ENCODE measurements around the gene CELF3. TPM values are rescaled to one million over a fixed set of nuclear protein-coding genes. Genes with fewer than 3 reads are reported as not detected.

Gene CELF3
- polyA plus RNA-seq, 12 donors: 0.24 to 22.4 (median 0.75) TPM; not detected in 1

DNA sequence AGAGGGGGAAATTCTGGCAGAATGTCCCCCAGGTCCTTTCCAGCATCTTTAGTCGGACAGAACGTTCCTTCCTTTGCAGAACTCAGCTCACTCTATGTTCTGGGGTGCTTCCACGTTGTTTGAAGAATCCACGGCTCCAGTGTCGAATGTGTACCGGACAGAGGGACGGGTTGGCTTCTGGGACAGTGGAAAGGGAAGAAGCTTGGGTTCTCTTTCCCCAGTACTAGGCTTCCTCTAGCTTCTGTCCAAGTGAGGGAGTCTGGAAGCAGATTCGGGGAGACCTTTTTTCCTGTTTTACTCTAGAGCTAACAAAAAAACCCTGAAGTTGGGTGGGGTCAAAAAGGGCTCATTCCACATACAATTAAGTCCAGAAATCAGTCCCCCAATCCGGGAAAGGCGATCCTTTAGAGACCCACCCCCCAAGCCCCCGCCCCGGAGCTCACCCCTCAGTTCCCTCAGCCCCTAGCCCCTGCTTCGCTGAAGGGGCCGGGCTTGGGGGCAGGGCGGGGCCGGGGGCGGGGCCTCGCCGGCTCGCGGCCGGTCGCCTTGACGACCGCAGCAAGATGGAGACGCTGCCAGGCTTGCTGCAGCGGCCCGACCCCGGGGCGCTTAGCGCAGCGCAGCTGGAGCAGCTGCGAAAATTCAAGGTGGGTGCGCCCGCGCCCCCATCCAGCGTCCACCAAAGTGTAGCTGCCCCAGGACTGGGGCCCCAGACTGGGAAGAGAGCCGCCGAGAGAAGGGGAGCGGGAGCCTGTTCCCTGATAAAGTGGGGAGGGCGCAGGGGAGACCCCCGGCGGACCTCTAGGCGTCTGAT is 4.6 kb upstream of the CELF3 start, which contains the start of gene RIIAD1:
RIIAD1 (plus strand) TSS at position 549 of the 814 bp plus-strand sequence; CDS start at position 564, 15 bp downstream.
- DNase-seq: no peak

- DNase-seq: no peak
Observed at GRCh38 chr1:151720554-151720953, 4.0 kb upstream of the CELF3 start.

DNA sequence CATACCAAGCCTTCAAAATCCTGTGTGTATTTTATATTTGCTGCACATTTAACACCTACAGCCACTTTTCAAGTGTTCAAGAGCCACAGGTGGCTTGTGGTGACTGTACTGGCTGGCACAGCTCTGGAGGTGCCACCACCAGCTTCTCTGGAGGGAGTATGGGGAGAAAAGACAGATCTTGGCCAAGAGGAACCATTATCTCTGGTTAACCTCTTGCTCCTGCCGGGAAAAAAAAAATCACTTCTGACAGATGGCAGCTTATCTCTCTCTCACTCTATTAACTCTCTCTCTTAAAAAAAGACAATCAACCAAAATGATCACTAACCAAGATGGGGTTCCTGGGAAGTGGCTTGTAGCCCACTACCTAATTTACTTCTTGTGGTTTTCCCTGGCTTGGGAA is 3.5 kb upstream of the CELF3 start:
- no peak for DNase-seq

DNA sequence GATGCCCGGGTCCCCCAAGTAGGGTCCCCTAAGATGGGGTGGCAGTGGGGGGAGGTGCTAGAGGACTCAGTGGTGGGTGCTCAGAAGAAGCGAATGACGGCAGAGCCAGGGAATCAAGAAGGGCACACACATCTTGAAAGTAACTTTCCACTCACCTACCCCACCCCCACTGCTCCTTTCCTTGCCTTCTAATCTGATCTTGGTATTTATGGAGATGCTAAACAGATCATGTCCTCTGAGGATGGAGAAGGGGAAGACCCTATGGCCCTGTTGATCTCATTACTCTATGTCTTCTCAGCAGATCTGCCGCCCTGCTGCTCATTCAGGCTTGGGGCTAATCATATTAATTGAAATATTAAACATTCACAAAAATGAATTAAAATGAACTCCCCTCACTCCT is 2.1 kb upstream of the CELF3 start:
- no peak for DNase-seq

DNA sequence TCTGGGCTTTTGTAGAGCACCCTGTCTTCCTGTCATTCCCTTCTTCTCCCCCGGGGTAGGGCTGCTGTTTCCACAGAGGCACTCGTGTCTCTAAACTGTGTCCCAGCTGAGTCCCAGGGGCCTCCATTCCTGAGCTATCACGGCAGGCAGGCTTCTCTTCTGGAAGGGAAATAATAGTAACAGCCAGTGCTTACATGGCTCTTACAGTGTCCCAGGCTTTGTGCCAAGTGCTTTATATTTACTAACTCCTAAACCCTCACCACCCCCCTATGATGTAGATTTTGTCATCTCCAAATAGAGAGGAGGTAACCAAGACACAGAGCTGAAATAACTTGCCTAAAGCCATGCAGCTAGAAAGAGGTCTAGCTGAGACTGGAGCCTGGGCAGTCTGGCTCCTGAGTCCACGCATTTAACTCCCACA is 1.4 kb upstream of the CELF3 start:
- no peak for DNase-seq

GRCh38 chr1:151716405-151716762 is 219 bp downstream of the CELF3 start:
- no peak for DNase-seq

DNA sequence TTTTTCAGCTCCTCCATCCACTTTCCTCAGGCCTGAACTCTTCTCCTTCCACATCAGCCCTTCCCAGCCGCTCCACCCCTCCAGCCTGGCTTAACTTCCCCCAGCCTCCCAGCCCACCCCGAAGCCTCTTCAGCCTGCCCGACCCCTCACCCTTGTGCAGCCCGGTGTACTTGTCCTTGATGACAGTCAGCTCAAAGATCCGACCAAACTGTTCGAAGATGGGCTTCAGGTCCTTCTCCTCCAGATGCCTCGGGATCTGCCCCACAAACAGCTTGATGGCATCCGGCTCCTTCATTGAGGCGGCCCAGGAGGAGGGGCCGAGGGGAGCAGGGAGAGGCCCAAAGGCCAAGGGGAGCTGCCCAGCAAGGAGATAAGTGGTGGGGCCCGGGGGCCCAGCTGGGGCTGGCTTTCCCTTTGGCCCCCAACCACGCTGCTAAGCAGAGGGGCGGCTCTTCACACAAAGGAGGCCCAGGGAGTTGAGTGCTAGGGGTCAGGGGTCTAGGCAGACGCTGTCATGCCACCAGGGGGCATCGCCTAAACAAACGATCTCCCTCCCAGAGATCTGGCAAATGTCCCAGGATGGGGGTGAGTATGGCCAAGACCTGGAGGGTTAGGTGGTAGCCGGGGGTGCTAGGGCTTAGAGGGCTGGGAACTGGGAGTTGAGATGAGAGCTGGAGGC is 738 bp downstream of the CELF3 start:
- DNase-seq: no peak

GRCh38 chr1:151714820-151715725 is 1.5 kb downstream of the CELF3 start:
- DNase-seq: no peak

GRCh38 chr1:151713874-151714273 is 2.7 kb downstream of the CELF3 start:
- no peak for DNase-seq

DNA sequence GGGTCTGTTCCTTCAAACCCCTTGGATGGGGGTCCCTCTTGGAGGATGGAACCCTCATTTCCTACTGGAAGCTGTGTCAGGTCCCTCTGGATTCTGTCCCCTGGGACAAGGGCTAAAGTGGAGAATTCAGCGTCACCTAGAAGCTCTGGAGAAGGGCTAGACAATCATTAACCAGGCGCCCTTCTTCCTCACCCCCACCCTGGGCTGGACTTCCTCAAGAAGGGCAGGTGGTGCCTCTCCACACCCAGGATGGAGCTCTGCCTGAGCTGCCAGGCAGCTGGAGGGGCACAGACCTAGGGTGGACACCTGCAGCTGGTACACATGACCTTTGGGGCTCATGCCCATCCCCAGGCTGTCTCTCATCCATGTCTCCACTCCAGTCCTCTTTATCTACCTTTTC is 3.6 kb downstream of the CELF3 start:
- DNase-seq: no peak

DNA sequence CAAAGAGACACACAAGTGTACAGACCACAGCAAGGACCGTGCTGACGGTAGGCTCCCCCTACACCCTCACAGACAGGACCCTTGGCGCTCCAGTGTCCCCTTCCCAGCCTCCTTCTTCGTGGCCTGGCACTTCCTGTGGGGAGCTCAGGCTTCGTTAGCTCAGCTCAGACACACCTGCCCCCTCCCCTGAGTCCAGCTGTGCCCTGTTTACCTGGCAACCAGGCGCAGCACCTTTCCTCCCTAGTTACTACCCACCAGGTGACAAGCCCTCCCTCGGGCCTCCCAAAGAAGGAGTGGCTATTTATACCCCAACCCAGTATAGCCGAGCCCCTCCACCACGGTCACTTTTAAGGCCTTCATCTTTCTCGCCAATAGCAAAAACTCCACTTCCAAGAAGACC is 4.7 kb downstream of the CELF3 start:
- DNase-seq: no peak

DNA sequence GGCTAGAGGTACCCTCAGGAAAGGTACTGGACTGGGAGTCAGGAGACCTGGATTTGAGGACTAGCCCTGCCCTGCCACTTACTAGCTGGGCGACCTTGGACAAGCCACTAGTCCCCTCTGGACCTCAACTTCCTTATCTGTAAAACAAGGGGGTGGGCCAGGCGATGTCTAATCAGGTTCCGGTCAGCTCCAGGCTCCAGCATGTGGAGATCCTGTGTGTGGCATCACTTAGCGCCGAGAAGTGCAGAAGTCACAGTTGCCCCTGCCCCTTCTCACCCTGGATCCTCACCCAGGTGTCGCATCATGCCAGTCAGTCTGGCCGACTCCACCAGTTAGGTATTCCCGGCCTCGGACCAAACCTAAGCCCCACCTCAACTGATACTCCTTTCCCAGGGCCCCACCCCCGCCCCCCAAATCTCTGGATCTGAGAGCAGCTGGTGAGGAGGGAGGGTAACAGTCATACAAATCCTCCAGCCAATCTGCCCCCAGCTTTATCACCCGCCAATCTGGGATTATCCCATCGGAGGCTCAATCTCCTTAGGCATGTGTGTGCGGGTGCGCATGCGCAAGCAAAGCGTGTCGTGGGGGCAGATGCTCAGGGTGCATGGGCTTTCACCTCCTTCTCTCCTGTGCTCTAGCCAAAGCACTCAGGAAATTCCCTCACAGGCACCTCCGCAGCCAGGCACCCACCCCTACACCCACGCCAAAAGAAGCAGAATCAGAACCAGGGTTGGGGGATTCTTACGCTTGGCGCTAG is 5.4 kb downstream of the CELF3 start:
- DNase-seq: no peak

DNA sequence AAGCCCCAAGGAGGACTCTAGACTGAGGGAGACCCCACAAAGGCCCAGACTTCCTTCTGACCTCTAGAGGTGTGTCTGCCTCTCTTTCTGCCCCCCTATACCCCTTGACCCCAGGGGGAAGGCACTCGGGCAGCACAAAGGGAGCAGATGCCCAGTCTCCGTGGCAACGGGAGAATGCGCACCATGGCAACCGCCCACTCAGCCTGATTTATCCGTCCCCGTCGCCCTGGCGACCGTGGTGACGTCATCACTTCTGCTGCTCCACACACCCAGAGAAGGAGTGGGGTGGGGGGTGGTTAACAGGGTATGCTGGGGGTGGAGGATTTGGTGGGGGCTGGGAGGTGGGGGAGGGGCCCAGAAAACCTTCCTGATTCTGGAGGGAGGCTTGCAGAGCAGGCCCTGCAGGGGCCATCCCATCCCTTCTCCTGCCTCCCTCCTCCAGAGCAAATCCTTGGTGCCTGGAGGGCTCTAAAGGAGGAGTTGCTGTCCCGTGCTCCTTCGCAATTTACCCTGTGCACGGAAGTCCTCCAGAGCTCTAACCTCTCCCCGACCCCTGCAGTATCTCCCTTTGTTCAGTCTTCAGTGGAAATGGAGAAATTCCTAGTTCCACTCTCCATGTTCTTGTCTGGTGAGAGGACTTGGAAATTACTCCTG is 6.3 kb downstream of the CELF3 start:
- DNase-seq: no peak

DNA sequence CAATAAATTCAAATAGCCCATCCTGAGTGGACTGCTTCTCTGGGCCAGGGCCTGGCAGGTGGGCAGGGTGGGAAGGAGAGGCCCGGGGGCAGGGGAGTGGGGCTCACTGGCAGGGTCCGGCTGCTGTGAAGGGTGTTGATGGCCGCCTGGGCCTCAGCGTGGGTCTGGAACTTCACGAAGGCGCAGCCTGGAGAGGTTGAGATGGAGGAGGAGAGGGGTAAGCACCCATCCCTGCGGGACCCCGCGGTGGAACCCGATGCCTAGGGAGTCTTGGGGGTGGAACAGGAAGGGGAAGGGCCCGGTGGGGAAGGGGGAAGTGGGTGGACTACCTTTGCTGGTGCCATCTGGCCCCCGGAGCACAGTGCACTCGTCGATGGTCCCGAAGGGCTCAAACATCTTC is 7.7 kb downstream of the CELF3 start:
- no peak for DNase-seq

- DNase-seq: no peak
Observed at GRCh38 chr1:151707541-151708065, 9.0 kb downstream of the CELF3 start.

DNA sequence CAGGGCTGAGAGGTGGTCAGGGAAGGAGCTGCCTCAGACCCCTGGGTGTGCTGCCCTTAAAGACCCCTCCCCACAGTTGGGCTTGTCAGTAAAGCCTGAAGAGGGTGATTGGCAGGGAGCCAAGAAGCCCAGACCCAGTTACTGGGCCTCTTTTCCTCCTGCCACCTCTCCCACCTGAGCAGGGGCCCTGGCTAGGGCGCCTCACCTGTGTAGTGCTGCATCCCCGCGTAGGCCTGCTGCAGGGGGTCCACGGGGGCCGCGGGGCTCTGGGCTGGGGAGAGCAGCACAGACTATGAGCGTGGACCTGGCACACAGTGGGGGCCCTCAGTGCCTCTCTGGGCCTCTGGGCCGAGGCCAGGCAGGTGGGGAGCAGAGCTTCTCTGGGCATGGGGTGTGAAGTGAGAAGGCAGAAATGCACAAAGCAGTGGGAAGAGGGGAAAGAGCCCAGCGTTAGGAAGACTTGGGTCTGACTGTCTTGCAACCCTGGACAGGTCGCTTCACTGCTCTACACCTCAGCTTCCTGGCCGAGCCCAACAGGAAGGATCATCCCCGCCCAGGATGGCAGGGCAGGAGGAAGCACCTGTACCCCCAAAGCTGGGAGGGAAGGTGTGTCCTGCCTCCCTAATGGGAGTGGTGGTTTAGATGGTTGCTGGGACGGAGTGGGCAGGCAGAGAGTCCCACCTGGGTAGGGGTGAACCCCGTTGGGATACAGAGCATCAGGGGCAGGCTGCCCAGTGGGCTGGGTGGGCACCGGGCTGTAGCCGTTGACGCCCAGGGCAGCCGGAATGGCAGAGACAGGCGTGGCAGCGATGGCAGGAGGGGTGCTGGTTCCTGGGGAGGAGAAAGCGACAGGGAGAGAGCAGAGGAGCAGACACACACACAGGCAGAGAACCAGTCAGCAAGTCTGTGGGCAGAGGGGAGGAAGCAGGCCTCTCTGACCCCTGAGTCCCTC is 9.9 kb downstream of the CELF3 start:
- DNase-seq: no peak

GRCh38 chr1:151705753-151706463 is 10.7 kb downstream of the CELF3 start:
- no peak for DNase-seq

DNA sequence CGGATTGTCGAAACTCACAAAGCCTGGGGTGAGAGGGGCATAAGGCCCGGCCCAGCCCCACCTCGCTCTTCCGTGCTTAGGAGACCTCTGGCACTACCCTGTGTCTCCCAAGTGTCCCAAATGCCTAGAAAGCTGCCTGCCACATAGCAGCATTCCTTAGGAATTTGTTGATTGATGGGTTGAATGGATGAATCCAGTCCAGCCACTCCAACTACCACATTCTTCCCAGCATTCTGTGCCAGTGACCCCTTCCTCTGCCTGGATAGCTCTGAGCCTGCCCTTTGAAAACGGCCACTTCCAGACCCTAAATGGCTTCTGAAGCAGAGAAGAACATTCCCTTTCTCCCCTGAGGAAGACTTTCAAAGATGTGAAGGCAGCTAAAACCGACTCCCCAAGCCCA is 11.5 kb downstream of the CELF3 start:
- no peak for DNase-seq

- DNase-seq: no peak
Observed at GRCh38 chr1:151704246-151704645, 12.4 kb downstream of the CELF3 start.

All from muscle of arm (tissue), 12 donors.